NCI-H1048 (cell line): ENCODE results near the gene SLC16A10.
"Not testable (repeated sequence)": the region's sequence is repeated elsewhere in the genome, so short reads cannot be mapped to it uniquely, and the experiment has no call there.

Experiments used
- DNase-seq: peaks from one replicate; lab custom pipeline; 2025; lab: John Stamatoyannopoulos, UW

The SLC16A10 gene

GRCh38 chr6:111087106-111087835 is at the start of gene SLC16A10:
Gene SLC16A10 (plus strand): TSS chr6:111087503. CDS start chr6:111087753, 250 bp downstream.
- peak; percentile 70 for DNase-seq

GRCh38 chr6:111038534-111039252 is 48.6 kb upstream of the SLC16A10 start:
- DNase-seq = no peak

GRCh38 chr6:111041917-111042316 is 45.4 kb upstream of the SLC16A10 start:
- DNase-seq = no peak

GRCh38 chr6:111047244-111047643 is 40.1 kb upstream of the SLC16A10 start:
- no peak for DNase-seq

GRCh38 chr6:111050261-111051023 is 36.9 kb upstream of the SLC16A10 start:
- no peak for DNase-seq

- no peak for DNase-seq
These were observed 35.1 kb upstream of the SLC16A10 start for GRCh38 chr6:111052171-111052570.

- DNase-seq = no peak
These were observed 30.1 kb upstream of the SLC16A10 start for GRCh38 chr6:111057074-111057752.

GRCh38 chr6:111061508-111061907 is 25.8 kb upstream of the SLC16A10 start:
- no peak for DNase-seq

- not testable (repeated sequence) for DNase-seq
These were observed 25.3 kb upstream of the SLC16A10 start for GRCh38 chr6:111061985-111062384.

- not testable (repeated sequence) for DNase-seq
These were observed 24.4 kb upstream of the SLC16A10 start for GRCh38 chr6:111062860-111063259.

- DNase-seq = no peak
These were observed 19.0 kb upstream of the SLC16A10 start for GRCh38 chr6:111068109-111068865.

- DNase-seq = no peak
These were observed 18.5 kb upstream of the SLC16A10 start for GRCh38 chr6:111068866-111069234.

- no peak for DNase-seq
These were observed 17.8 kb upstream of the SLC16A10 start for GRCh38 chr6:111069382-111070104.

GRCh38 chr6:111070105-111071005 is 16.9 kb upstream of the SLC16A10 start:
- no peak for DNase-seq

GRCh38 chr6:111072801-111073360 is 14.4 kb upstream of the SLC16A10 start:
- no peak for DNase-seq

GRCh38 chr6:111074311-111074710 is 13.0 kb upstream of the SLC16A10 start:
- no peak for DNase-seq

- no peak for DNase-seq
These were observed 11.1 kb upstream of the SLC16A10 start for GRCh38 chr6:111076024-111076695.

GRCh38 chr6:111080698-111081097 is 6.6 kb upstream of the SLC16A10 start:
- no peak for DNase-seq

GRCh38 chr6:111086685-111087084 is 618 bp upstream of the SLC16A10 start:
- no peak for DNase-seq
